LoVo (cell line): Measurements from ENCODE around the gene PAX6.
"Not testable (repeated sequence)": the region's sequence is repeated elsewhere in the genome, so short reads cannot be mapped to it uniquely, and the experiment has no call there.

Experiments used
- DNase-seq: peaks from one replicate; pipeline ENCODE4 v3.0.0-alpha.2; 2016; ENCODE audit warnings: low spot score

PAX6 gene

GRCh38 chr11:31767685-31768084, 43.4 kb downstream of the PAX6 start:
- no peak for DNase-seq

- DNase-seq: no peak
These were observed 44.1 kb downstream of the PAX6 start for GRCh38 chr11:31767066-31767465.

GRCh38 chr11:31764766-31765165, 46.4 kb downstream of the PAX6 start:
- no peak for DNase-seq

GRCh38 chr11:31764261-31764660, 46.9 kb downstream of the PAX6 start:
- no peak for DNase-seq

- no peak for DNase-seq
These were observed 47.8 kb downstream of the PAX6 start for GRCh38 chr11:31763296-31763695.

- no peak for DNase-seq
These were observed 49.5 kb downstream of the PAX6 start for GRCh38 chr11:31761636-31762035.

- no peak for DNase-seq
These were observed 53.8 kb downstream of the PAX6 start for GRCh38 chr11:31757260-31757835.

- DNase-seq: no peak
These were observed 63.5 kb downstream of the PAX6 start for GRCh38 chr11:31747581-31747980.

GRCh38 chr11:31740731-31741368, 70.3 kb downstream of the PAX6 start:
- not testable (repeated sequence) for DNase-seq

- no peak for DNase-seq
These were observed 71.0 kb downstream of the PAX6 start for GRCh38 chr11:31740131-31740530.
